DLD1 (cell line): ENCODE measurements around the gene LRRC25.
"Not testable (repeated sequence)": the region's sequence is repeated elsewhere in the genome, so short reads cannot be mapped to it uniquely, and the experiment has no call there.

Experiments
- in situ Hi-C: cut with HindIII; loops from 2 replicates; pipeline ENCODE4 v1.10.0; 2017; ENCODE audit warnings: low sequenced_read_pairs

The LRRC25 gene

GRCh38 chr19:18349524-18350128 is 47.8 kb downstream of the LRRC25 start:
- in situ Hi-C loops: no loop called here

- in situ Hi-C loops: not testable (repeated sequence)
Measured at GRCh38 chr19:18348818-18349339, 48.5 kb downstream of the LRRC25 start.

- in situ Hi-C loops: no loop called here
Measured at GRCh38 chr19:18348171-18348570, 49.3 kb downstream of the LRRC25 start.

GRCh38 chr19:18346091-18346490 is 51.3 kb downstream of the LRRC25 start:
- in situ Hi-C loops: no loop called here

GRCh38 chr19:18345296-18345695 is 52.1 kb downstream of the LRRC25 start:
- in situ Hi-C loops: no loop called here

GRCh38 chr19:18344582-18344950 is 52.9 kb downstream of the LRRC25 start:
- in situ Hi-C loops: no loop called here

- in situ Hi-C loops: no loop called here
Measured at GRCh38 chr19:18342090-18342632, 55.3 kb downstream of the LRRC25 start.
